Fibroblast of lung (primary cell): ENCODE data around the gene CSAD. TPM values are rescaled to one million over a fixed set of nuclear protein-coding genes. Genes with fewer than 3 reads are reported as not detected.
A peak's percentile ranks its signal among the peaks of the same experiment; 100 is the strongest.

Experiments used
- DNase-seq, 2 donors: peaks; one replicate each; pipeline versions ENCODE4 v3.0.0 to v3.0.0-alpha.2; 2010; ENCODE audit warnings: low read depth in 2 of 2
- H2AFZ ChIP-seq: 2 replicates; pipeline ENCODE4 v1.5.1; 2012; ENCODE audit warnings: low read length, control low read depth, inconsistent platforms
- H3K27ac ChIP-seq: 2 replicates; pipeline ENCODE4 v1.5.1; 2011; ENCODE audit warnings: low read length, control low read depth; ENCODE audit not compliant: insufficient read depth
- H3K27me3 ChIP-seq: 2 replicates; pipeline ENCODE4 v1.5.1; 2011; ENCODE audit warnings: mild to moderate bottlenecking, low read length; ENCODE audit not compliant: control insufficient read depth, insufficient read depth
- H3K36me3 ChIP-seq: 2 replicates; pipeline ENCODE4 v1.5.1; 2011; ENCODE audit warnings: low read length; ENCODE audit not compliant: control insufficient read depth, insufficient read depth
- H3K4me1 ChIP-seq: 2 replicates; pipeline ENCODE4 v1.5.1; 2011; ENCODE audit warnings: low read length; ENCODE audit not compliant: control insufficient read depth, insufficient read depth; ENCODE audit errors: extremely low read depth
- H3K4me2 ChIP-seq: 2 replicates; pipeline ENCODE4 v1.5.1; 2011; ENCODE audit warnings: low read length, control low read depth; ENCODE audit not compliant: insufficient read depth; ENCODE audit errors: extremely low read depth
- H3K4me3 ChIP-seq, 4 experiments: fragments of 200-600 bp in 1 of 4; sonication (generic) in 1 of 4; replicated peaks in 1 of 4; 2 replicates each; pipeline ENCODE4 v1.5.1; 2011 to 2016; ENCODE audit warnings: low read length in 4 of 4, low read depth in 3 of 4, mild to moderate bottlenecking in 3 of 4, control low read depth in 2 of 4, inconsistent platforms in 1 of 4, mixed read lengths in 1 of 4; ENCODE audit not compliant: insufficient read depth in 1 of 4; ENCODE audit errors: control extremely low read depth in 1 of 4
- H3K79me2 ChIP-seq: 2 replicates; pipeline ENCODE4 v1.5.1; 2012; ENCODE audit warnings: mild to moderate bottlenecking, low read length, inconsistent platforms; ENCODE audit not compliant: control insufficient read depth, insufficient read depth
- H3K9ac ChIP-seq: 2 replicates; pipeline ENCODE4 v1.5.1; 2011; ENCODE audit warnings: mild to moderate bottlenecking, low read length, control low read depth; ENCODE audit not compliant: insufficient read depth
- H3K9me3 ChIP-seq: 2 replicates; pipeline ENCODE4 v1.5.1; 2012; ENCODE audit warnings: low read depth, low read length; ENCODE audit not compliant: control insufficient read depth, insufficient read depth
- H4K20me1 ChIP-seq: 2 replicates; pipeline ENCODE4 v1.5.1; 2011; ENCODE audit warnings: low read length; ENCODE audit not compliant: control insufficient read depth, insufficient read depth; ENCODE audit errors: extremely low read depth
- EZH2 ChIP-seq: IDR thresholded peaks from 2 replicates; pipeline ENCODE4 v1.5.1; 2012; ENCODE audit warnings: low read length, control low read depth, mild to moderate bottlenecking; ENCODE audit errors: missing control alignments
- polyA plus RNA-seq, 2 donors: library from polyadenylated mRNA; depleted of rRNA in 1 of 2; stranded (reverse) in 1 of 2; unstranded in 1 of 2; fragments of >200 nt; gene quantifications; 2 replicates each; pipeline ENCODE4 v1.2.1, GENCODE V29; 2011 to 2012; ENCODE audit warnings: missing spikeins in 1 of 2
- total RNA-seq: library from RNA; depleted of rRNA; stranded (reverse); fragments of >200 nt; gene quantifications from 2 replicates; pipeline ENCODE4 v1.2.1, GENCODE V29; 2014
- TF ChIP-seq, protein P1 (sequence below), 2 donors: IDR thresholded peaks in 1 of 2; conservative IDR thresholded peaks in 1 of 2; 1 replicate in 1 of 2; 2 replicates in 1 of 2; pipeline ENCODE4 v1.5.1; 2011 to 2012; ENCODE audit warnings: low read length in 2 of 2, control low read depth in 1 of 2, inconsistent platforms in 1 of 2, low read depth in 1 of 2, mild to moderate bottlenecking in 1 of 2

CSAD gene
- total and polyA plus RNA-seq, 2 donors (not counting 1 experiment from before 2014, with no cell fraction given), result 7.8 to 10.1 TPM

DNA sequence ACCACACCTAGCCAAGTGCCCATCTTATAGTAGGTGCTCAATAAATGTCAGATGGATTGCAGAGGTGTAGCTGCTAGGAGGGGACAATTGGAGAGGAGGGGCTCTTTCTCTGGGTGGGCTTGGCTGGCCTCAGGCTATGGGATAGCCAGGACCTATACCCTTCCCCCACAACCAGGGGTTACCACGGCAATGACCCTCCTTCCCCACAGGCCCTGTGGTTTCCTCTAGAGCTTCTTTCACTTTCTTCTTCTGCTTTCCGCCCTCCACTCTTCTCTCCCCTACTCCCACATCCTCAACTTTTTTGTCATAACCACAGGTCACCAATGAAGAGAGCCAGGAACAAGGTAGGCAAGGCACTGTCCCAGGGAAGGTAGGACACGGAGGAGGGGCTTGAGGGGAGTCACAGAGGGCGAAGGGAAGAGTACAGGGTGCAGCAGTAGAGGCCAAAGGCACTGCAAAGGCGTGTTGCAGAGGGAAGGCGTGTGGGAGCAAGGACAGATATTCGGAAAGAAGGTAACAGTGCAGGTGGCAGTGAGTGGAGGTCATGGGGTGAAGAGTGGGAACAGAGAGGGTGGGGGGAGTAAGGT, 28.2 kb upstream of the CSAD start:
- Histone ChIP-seq H3K4me2 (no peak overlapping the region), H4K20me1 (no peaks in the 10 kb centered on the region), H3K9me3 (no peaks in the 10 kb centered on the region), H3K36me3 (peaks cover 27% of the 10 kb centered on the region), H3K27me3 (no peaks in the 10 kb centered on the region), H3K4me3 (no peak overlapping the region), H3K4me1 (peaks cover 10% of the 10 kb centered on the region), H3K9ac (no peak overlapping the region), H3K27ac (no peak overlapping the region), H3K79me2 (no peaks in the 10 kb centered on the region), H2AFZ (no peak overlapping the region)
- TF ChIP-seq, protein P1, sequence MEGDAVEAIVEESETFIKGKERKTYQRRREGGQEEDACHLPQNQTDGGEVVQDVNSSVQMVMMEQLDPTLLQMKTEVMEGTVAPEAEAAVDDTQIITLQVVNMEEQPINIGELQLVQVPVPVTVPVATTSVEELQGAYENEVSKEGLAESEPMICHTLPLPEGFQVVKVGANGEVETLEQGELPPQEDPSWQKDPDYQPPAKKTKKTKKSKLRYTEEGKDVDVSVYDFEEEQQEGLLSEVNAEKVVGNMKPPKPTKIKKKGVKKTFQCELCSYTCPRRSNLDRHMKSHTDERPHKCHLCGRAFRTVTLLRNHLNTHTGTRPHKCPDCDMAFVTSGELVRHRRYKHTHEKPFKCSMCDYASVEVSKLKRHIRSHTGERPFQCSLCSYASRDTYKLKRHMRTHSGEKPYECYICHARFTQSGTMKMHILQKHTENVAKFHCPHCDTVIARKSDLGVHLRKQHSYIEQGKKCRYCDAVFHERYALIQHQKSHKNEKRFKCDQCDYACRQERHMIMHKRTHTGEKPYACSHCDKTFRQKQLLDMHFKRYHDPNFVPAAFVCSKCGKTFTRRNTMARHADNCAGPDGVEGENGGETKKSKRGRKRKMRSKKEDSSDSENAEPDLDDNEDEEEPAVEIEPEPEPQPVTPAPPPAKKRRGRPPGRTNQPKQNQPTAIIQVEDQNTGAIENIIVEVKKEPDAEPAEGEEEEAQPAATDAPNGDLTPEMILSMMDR (conservative IDR thresholded peaks at IDR 0.05 in 1 of 2, IDR thresholded peaks at IDR 0.05 in 1 of 2; ENCODE audit: low read depth in 1 of 2, low read length in 2 of 2), result no peak
- TF ChIP-seq EZH2, result no peak
- no peak for DNase-seq

DNA sequence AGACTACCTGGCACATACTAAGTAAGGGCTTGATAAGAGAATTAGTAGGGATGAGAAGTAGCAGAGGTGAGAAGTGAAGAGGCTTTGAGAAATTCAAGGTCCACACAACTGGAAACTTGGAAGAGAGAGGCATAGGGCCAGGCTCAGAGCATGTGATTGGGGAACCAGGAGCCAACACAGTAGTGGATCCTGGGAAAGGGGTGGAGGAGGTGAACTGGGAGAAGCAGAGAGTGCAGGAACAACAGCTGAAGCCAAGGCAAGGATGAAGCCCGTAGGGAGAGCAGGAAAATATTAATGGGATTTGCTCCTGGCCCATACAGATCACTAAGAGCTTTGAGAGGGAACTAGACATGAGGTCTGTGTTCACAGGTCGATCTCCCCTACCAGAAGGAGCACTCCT, 27.7 kb upstream of the CSAD start:
- Histone ChIP-seq H3K27ac (no peak overlapping the region), H3K9me3 (no peaks in the 10 kb centered on the region), H4K20me1 (no peaks in the 10 kb centered on the region), H3K36me3 (peaks cover 26% of the 10 kb centered on the region), H2AFZ (no peak overlapping the region), H3K79me2 (no peaks in the 10 kb centered on the region), H3K27me3 (no peaks in the 10 kb centered on the region), H3K9ac (no peak overlapping the region), H3K4me1 (peaks cover 10% of the 10 kb centered on the region), H3K4me3 (no peak overlapping the region), H3K4me2 (no peak overlapping the region)
- no peak for DNase-seq
- TF ChIP-seq, protein P1 (conservative IDR thresholded peaks at IDR 0.05 in 1 of 2, IDR thresholded peaks at IDR 0.05 in 1 of 2; ENCODE audit: low read depth in 1 of 2, low read length in 2 of 2), result no peak
- TF ChIP-seq EZH2, result no peak

DNA sequence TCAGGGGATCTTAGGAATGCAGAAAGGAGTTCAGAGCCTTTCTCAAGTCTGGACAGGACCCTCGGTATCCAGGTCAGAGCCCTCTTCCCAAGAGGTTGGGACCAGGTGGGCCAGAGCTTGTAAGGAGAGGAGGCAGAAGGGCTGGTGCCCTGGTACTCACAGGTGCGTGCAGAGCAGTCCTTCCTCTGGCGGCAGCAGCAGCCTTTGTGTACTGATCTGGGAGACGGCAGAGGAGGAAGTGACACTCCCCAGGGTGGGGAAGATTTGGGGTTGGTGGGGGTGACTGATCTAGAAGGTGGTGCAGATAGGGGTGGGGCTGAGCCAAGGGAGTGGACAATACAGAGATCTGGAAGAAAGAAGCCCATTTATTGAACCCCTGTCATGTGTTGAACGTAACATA, 26.3 kb upstream of the CSAD start, which contains the start of gene ITGB7:
Gene ITGB7 (minus strand): TSS at position 210 of the 400 bp plus-strand sequence. CDS start 6,808 bp downstream, outside the sequence.
- Histone ChIP-seq H3K79me2 (no peaks in the 10 kb centered on the region), H3K36me3 (peaks cover 16% of the 10 kb centered on the region), H3K4me1 (peaks cover 7% of the 10 kb centered on the region), H3K4me3 (no peak within 1 kb of the TSS), H3K4me2 (no peak within 1 kb of the TSS), H2AFZ (no peak within 1 kb of the TSS), H3K9me3 (no peaks in the 10 kb centered on the region), H3K9ac (no peak within 1 kb of the TSS), H3K27ac (peak within 1 kb of the TSS; percentile 53), H4K20me1 (no peaks in the 10 kb centered on the region), H3K27me3 (no peaks in the 10 kb centered on the region)
- DNase-seq, result no peak
- TF ChIP-seq, protein P1 (conservative IDR thresholded peaks at IDR 0.05 in 1 of 2, IDR thresholded peaks at IDR 0.05 in 1 of 2; ENCODE audit: low read depth in 1 of 2, low read length in 2 of 2), result no peak
- no peak for TF ChIP-seq EZH2
